Stomach smooth muscle (tissue), 2 donors: ENCODE data around the gene PRRC2B.
"Not testable (repeated sequence)": the region's sequence is repeated elsewhere in the genome, so short reads cannot be mapped to it uniquely, and the experiment has no call there.

ENCODE experiments used
- H3K27ac ChIP-seq: one replicate; pipeline ENCODE4 v1.7.0; 2013; ENCODE audit warnings: mild to moderate bottlenecking, low read length, inconsistent platforms
- H3K27me3 ChIP-seq, 2 donors: one replicate each; pipeline ENCODE4 v1.7.0; 2013; ENCODE audit warnings: low read length in 2 of 2; ENCODE audit not compliant: insufficient read depth in 2 of 2, control insufficient read depth in 1 of 2
- H3K36me3 ChIP-seq, 2 donors: one replicate each; pipeline ENCODE4 v1.7.0; 2013; ENCODE audit warnings: low read length in 2 of 2; ENCODE audit not compliant: control insufficient read depth in 2 of 2, insufficient read depth in 2 of 2
- H3K4me1 ChIP-seq: one replicate; pipeline ENCODE4 v1.7.0; 2013; ENCODE audit warnings: low read length; ENCODE audit not compliant: control insufficient read depth, insufficient read depth
- H3K4me3 ChIP-seq, 2 donors: one replicate each; pipeline ENCODE4 v1.7.0; 2013; ENCODE audit warnings: low read length in 2 of 2
- H3K9ac ChIP-seq, 2 donors: one replicate each; pipeline ENCODE4 v1.7.0; 2013; ENCODE audit warnings: low read length in 2 of 2, mild to moderate bottlenecking in 1 of 2
- H3K9me3 ChIP-seq, 2 donors: one replicate each; pipeline ENCODE4 v1.7.0; 2013; ENCODE audit warnings: low read length in 2 of 2; ENCODE audit not compliant: control insufficient read depth in 2 of 2
- donor health status: healthy.
- donor health status: Pancreatic carcinoma.

The PRRC2B gene

GRCh38 chr9:131449276-131449675, 55.4 kb downstream of the PRRC2B start:
- no peak overlapping the region for H3K27ac ChIP-seq

DNA sequence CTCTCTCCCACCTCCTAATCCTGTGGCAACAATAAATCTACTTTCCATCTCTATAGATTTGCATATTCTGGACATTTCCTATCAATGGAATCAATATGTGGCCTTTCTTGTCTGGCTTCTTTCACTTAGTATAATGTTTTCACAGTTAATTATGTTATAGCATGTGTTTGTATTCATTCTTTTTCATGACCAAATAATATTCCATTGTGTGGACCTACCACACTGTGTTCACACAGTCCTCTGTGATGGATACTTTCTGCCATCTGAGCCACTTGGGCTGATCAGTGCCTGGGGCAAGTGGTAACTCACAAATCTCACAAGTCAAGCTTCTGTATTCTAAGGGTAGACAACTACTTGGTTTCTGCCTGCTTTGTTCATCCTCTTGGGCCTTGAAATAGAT, 60.1 kb downstream of the PRRC2B start:
- no peak overlapping the region for H3K4me3 ChIP-seq
- no peak overlapping the region for H3K9ac ChIP-seq
- H3K36me3 ChIP-seq, result peaks cover 31 to 43% of the 10 kb centered on the region in 2 donors
- H3K4me1 ChIP-seq, result no peaks in the 10 kb centered on the region
- no peak overlapping the region for H3K27ac ChIP-seq
- H3K9me3 ChIP-seq, result no peaks in the 10 kb centered on the region
- H3K27me3 ChIP-seq, result no peaks in the 10 kb centered on the region

More at GRCh38 chr9:131449276-131449675, 55.4 kb downstream of the PRRC2B start:
- Histone ChIP-seq H3K4me3 (no peak overlapping the region), H3K36me3 (peaks cover 37 to 49% of the 10 kb centered on the region in 2 donors), H3K9ac (no peak overlapping the region), H3K4me1 (no peaks in the 10 kb centered on the region), H3K9me3 (no peaks in the 10 kb centered on the region), H3K27me3 (no peaks in the 10 kb centered on the region)

GRCh38 chr9:131455655-131456054, 61.8 kb downstream of the PRRC2B start:
- not testable (repeated sequence) for H3K4me3 ChIP-seq, H3K9me3 ChIP-seq, H3K27me3 ChIP-seq, H3K27ac ChIP-seq, H3K9ac ChIP-seq, H3K4me1 ChIP-seq
- peaks cover 45 to 50% of the 10 kb centered on the region in 2 donors for H3K36me3 ChIP-seq

GRCh38 chr9:131457746-131458145, 63.9 kb downstream of the PRRC2B start:
- no peak overlapping the region for H3K27ac ChIP-seq
- H3K36me3 ChIP-seq, result peaks cover 52 to 58% of the 10 kb centered on the region in 2 donors
- H3K4me3 ChIP-seq, result no peak overlapping the region
- no peak overlapping the region for H3K9ac ChIP-seq
- no peaks in the 10 kb centered on the region for H3K4me1 ChIP-seq
- no peaks in the 10 kb centered on the region for H3K27me3 ChIP-seq
- H3K9me3 ChIP-seq, result no peaks in the 10 kb centered on the region

DNA sequence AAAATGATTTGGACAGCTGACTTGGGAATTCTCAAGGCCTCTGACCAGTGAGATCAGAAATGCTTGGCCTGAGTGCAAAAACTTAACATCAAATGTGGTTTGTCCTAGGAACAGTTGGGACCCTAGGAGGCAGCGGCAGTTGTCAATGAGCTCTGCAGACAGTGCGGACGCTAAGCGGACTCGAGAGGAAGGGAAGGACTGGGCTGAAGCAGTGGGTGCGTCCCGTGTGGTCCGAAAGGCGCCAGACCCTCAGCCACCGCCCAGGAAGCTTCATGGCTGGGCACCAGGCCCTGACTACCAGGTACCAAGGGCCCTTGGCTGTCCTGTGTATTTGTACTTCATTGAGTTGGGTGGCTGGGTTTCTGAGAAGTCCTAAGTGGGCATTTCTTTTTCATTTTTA, 65.2 kb downstream of the PRRC2B start:
- no peak overlapping the region for H3K27ac ChIP-seq
- no peaks in the 10 kb centered on the region for H3K4me1 ChIP-seq
- no peak overlapping the region for H3K4me3 ChIP-seq
- H3K9ac ChIP-seq, result no peak overlapping the region
- H3K27me3 ChIP-seq, result no peaks in the 10 kb centered on the region
- H3K36me3 ChIP-seq, result peaks cover 55 to 59% of the 10 kb centered on the region in 2 donors
- H3K9me3 ChIP-seq, result no peaks in the 10 kb centered on the region

GRCh38 chr9:131461166-131461565, 67.3 kb downstream of the PRRC2B start:
- H3K9ac ChIP-seq, result no peak overlapping the region
- no peaks in the 10 kb centered on the region for H3K27me3 ChIP-seq
- H3K27ac ChIP-seq, result no peak overlapping the region

GRCh38 chr9:131464354-131465000, 70.6 kb downstream of the PRRC2B start:
- no peaks in the 10 kb centered on the region for H3K4me1 ChIP-seq
- no peak overlapping the region for H3K27ac ChIP-seq
- H3K36me3 ChIP-seq, result peaks cover 54 to 66% of the 10 kb centered on the region in 2 donors
- no peak overlapping the region for H3K4me3 ChIP-seq
- H3K9me3 ChIP-seq, result no peaks in the 10 kb centered on the region
- no peaks in the 10 kb centered on the region for H3K27me3 ChIP-seq
- H3K9ac ChIP-seq, result no peak overlapping the region

More at GRCh38 chr9:131461166-131461565, 67.3 kb downstream of the PRRC2B start:
- Histone ChIP-seq H3K36me3 (peaks cover 59 to 69% of the 10 kb centered on the region in 2 donors), H3K4me3 (no peak overlapping the region), H3K9me3 (no peaks in the 10 kb centered on the region), H3K4me1 (no peaks in the 10 kb centered on the region)

GRCh38 chr9:131465401-131465800, 71.5 kb downstream of the PRRC2B start:
- Histone ChIP-seq H3K27ac (no peak overlapping the region), H3K9me3 (no peaks in the 10 kb centered on the region), H3K4me3 (no peak overlapping the region), H3K9ac (no peak overlapping the region), H3K4me1 (no peaks in the 10 kb centered on the region), H3K36me3 (peaks cover 57 to 66% of the 10 kb centered on the region in 2 donors), H3K27me3 (no peaks in the 10 kb centered on the region)

DNA sequence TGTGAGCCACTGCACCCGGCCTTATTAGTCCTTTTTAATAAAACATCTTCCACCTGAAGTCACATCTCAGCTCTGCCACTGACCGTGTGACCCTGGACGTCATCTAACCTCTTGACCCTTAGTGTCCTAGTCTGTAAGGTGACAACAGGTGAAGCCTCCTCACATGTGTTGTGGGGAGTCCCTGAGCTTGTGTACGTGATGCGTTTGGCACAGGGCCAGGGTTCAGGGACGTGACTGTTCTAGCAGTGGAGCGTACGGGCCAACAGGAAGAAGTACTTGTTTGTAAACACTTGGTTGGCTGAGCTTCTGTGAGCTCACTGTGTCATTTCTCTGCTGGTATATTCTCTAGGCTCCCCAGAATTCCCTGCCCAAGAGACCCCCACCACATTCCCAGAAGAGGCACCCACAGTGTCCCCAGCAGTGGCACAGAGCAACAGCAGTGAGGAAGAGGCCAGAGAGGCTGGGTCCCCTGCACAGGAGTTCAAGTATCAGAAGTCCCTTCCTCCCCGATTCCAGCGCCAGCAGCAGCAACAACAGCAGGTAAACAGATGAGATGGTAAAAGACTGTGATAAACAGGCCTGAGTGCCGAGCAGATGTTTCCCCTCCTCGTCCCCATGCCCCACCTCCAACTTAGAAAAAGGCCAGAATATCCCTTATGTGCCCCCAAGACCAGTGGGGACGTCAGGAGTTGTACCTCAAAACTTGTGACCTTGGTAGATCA, 73.5 kb downstream of the PRRC2B start:
- Histone ChIP-seq H3K27ac (no peak overlapping the region), H3K9me3 (no peaks in the 10 kb centered on the region), H3K4me3 (no peak overlapping the region), H3K36me3 (peaks cover 56 to 68% of the 10 kb centered on the region in 2 donors), H3K4me1 (no peaks in the 10 kb centered on the region), H3K27me3 (no peaks in the 10 kb centered on the region), H3K9ac (no peak overlapping the region)

DNA sequence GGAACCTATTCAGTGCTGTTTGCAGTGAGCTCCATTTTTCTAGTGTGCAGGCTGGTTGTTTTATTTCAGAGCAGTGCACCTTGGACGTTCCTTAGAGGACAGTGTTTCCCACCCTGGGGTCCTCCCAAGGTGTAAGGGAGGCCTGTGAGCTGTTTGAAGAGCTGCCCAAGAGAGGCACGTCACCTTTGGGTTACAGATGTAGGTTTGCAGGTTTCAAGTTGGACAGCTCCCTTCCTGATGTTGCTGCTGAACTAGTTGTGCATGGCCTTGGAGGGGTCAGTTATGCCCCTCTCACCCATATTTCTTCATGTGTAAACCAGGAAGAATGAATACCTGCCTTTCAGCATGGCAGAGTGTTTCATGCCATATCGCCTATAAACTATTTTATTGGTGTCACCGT, 74.1 kb downstream of the PRRC2B start:
- H3K4me1 ChIP-seq, result no peaks in the 10 kb centered on the region
- no peak overlapping the region for H3K4me3 ChIP-seq
- H3K36me3 ChIP-seq, result peaks cover 62 to 73% of the 10 kb centered on the region in 2 donors
- H3K27me3 ChIP-seq, result no peaks in the 10 kb centered on the region
- H3K9me3 ChIP-seq, result no peaks in the 10 kb centered on the region
- H3K27ac ChIP-seq, result no peak overlapping the region
- H3K9ac ChIP-seq, result no peak overlapping the region

DNA sequence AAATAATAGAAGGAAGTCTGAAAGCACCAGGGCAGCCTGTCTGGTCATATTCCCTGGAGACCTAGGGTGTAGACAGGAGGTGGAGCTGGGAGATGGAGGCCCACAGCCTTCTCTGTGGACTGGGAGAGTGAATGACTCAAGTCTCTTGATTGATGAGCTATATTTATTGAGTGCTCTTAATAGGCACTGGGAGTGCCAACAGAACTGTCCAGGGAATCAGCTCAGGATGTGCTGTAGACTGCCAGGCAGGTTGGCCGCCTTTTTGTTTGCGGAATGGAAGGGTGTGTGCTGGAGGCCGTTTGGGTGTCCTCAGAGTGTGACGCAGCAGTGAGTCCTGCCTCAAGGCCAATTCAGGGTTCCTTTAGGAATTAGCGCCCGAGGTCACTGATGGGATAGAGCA, 75.5 kb downstream of the PRRC2B start:
- H3K9me3 ChIP-seq, result no peaks in the 10 kb centered on the region
- peaks cover 72 to 76% of the 10 kb centered on the region in 2 donors for H3K36me3 ChIP-seq
- H3K9ac ChIP-seq, result no peak overlapping the region
- no peak overlapping the region for H3K27ac ChIP-seq
- no peaks in the 10 kb centered on the region for H3K4me1 ChIP-seq
- no peak overlapping the region for H3K4me3 ChIP-seq
- no peaks in the 10 kb centered on the region for H3K27me3 ChIP-seq
